ENCODE measurements around the gene PITX1.

PITX1 gene

GRCh38 chr5:135028791-135029476 lies 5.1 kb downstream of the PITX1 start:
- no peak for DNase-seq (ENCODE audit: low read depth)

GRCh38 chr5:135027697-135028615 lies 6.1 kb downstream of the PITX1 start:
- DNase-seq (ENCODE audit: low read depth): no peak

- DNase-seq (ENCODE audit: low read depth): no peak
These were observed 6.7 kb downstream of the PITX1 start for GRCh38 chr5:135027266-135027696.

- no peak for DNase-seq (ENCODE audit: low read depth)
These were observed 7.3 kb downstream of the PITX1 start for GRCh38 chr5:135026645-135027265.

GRCh38 chr5:135025730-135026644 lies 8.0 kb downstream of the PITX1 start:
- DNase-seq (ENCODE audit: low read depth): no peak

- no peak for DNase-seq (ENCODE audit: low read depth)
These were observed 8.9 kb downstream of the PITX1 start for GRCh38 chr5:135024956-135025729.

- DNase-seq (ENCODE audit: low read depth): no peak
These were observed 13.7 kb downstream of the PITX1 start for GRCh38 chr5:135020111-135020895.

GRCh38 chr5:135019314-135019713 lies 14.7 kb downstream of the PITX1 start:
- DNase-seq (ENCODE audit: low read depth): no peak

GRCh38 chr5:135018457-135018856 lies 15.6 kb downstream of the PITX1 start:
- DNase-seq (ENCODE audit: low read depth): no peak

- DNase-seq (ENCODE audit: low read depth): no peak
These were observed 17.2 kb downstream of the PITX1 start for GRCh38 chr5:135016861-135017290.

- DNase-seq (ENCODE audit: low read depth): no peak
These were observed 18.1 kb downstream of the PITX1 start for GRCh38 chr5:135015942-135016341.

GRCh38 chr5:135013947-135014570 lies 20.0 kb downstream of the PITX1 start:
- no peak for DNase-seq (ENCODE audit: low read depth)

- no peak for DNase-seq (ENCODE audit: low read depth)
These were observed 20.6 kb downstream of the PITX1 start for GRCh38 chr5:135013445-135013844.

- no peak for DNase-seq (ENCODE audit: low read depth)
These were observed 21.1 kb downstream of the PITX1 start for GRCh38 chr5:135012951-135013391.

GRCh38 chr5:135012033-135012588 lies 21.9 kb downstream of the PITX1 start:
- DNase-seq (ENCODE audit: low read depth): no peak

- no peak for DNase-seq (ENCODE audit: low read depth)
These were observed 22.5 kb downstream of the PITX1 start for GRCh38 chr5:135011355-135012032.

- no peak for DNase-seq (ENCODE audit: low read depth)
These were observed 23.3 kb downstream of the PITX1 start for GRCh38 chr5:135010502-135011354.

Measured in HS-27A (cell line).